GM12873 (cell line): ENCODE data around the gene RTEL1.

Source experiments
- TF ChIP-seq, protein P1 (sequence below): IDR thresholded peaks from 2 replicates; pipeline ENCODE4 v1.5.1; 2012; ENCODE audit warnings: low read depth, mild to moderate bottlenecking, moderate library complexity, low read length, control low read depth; ENCODE audit not compliant: insufficient read depth; ENCODE audit errors: missing control alignments

Gene RTEL1

DNA sequence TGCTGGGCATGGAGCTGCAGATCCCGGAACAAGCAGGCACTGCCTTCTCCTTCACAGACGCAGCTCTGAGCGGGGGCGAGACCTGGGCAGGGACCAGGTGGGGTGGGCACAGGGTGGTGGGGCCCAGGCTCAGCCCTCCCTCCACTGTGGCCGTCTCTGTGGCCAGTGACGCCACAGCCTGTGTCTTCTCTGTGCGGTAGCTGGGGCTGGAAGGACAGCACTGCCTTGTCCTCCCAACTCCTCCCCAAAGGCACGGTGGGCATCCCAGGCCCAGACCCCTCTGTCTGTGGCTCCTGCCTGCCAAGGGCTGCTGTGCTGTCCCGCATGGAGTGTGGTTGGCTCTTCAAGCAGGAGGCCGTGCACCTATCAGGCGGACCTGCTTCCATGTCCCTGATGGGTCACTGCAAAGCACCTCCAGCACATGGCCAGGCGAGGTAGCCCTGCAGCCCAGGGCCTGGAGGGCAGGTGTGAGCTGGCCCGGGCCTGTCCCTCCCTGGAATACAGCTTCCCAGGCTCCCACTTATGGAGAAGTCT lies 23.6 kb downstream of the RTEL1 start:
- TF ChIP-seq, protein P1, sequence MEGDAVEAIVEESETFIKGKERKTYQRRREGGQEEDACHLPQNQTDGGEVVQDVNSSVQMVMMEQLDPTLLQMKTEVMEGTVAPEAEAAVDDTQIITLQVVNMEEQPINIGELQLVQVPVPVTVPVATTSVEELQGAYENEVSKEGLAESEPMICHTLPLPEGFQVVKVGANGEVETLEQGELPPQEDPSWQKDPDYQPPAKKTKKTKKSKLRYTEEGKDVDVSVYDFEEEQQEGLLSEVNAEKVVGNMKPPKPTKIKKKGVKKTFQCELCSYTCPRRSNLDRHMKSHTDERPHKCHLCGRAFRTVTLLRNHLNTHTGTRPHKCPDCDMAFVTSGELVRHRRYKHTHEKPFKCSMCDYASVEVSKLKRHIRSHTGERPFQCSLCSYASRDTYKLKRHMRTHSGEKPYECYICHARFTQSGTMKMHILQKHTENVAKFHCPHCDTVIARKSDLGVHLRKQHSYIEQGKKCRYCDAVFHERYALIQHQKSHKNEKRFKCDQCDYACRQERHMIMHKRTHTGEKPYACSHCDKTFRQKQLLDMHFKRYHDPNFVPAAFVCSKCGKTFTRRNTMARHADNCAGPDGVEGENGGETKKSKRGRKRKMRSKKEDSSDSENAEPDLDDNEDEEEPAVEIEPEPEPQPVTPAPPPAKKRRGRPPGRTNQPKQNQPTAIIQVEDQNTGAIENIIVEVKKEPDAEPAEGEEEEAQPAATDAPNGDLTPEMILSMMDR, result no peak

DNA sequence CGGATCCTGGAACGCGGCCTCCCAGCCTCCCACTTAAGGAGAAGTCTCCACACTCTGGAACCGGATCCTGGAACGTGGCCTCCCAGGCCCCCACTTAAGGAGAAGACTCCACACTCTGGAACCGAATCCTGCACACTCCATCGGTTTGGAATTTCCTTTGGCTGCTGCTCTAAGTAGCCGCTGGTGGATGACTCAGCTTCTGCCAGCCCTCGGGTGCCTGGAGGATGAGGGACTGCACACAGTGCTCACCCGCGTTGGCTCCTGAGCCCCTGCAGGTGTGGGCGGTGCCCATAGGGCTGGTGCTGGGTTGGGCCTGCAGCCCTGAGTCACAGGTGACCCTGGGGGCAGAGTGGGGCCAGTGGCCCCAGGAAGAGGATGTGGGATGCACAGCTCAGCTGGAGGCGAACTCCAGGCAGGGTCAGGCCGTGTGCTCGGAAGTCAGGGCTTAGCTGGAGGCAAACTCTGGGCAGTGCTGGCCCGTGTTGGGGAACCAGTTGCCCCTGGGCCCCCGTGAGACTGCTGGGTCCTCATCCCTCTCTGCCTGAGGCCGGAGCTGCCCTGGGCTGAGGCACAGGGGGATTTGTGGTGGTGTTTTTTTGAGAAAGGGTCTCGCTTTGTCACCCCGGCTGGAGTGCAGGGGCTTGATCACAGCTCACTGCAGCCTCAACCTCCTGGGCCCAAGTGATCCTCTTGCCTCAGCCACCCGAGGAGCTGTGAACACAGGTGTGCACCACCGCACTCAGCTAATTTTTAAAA lies 24.4 kb downstream of the RTEL1 start:
- TF ChIP-seq, protein P1, result no peak

- TF ChIP-seq, protein P1, result no peak
Measured at GRCh38 chr20:63685269-63686026, 27.3 kb downstream of the RTEL1 start.

- TF ChIP-seq, protein P1, result no peak
Measured at GRCh38 chr20:63686094-63686491, 28.0 kb downstream of the RTEL1 start.

DNA sequence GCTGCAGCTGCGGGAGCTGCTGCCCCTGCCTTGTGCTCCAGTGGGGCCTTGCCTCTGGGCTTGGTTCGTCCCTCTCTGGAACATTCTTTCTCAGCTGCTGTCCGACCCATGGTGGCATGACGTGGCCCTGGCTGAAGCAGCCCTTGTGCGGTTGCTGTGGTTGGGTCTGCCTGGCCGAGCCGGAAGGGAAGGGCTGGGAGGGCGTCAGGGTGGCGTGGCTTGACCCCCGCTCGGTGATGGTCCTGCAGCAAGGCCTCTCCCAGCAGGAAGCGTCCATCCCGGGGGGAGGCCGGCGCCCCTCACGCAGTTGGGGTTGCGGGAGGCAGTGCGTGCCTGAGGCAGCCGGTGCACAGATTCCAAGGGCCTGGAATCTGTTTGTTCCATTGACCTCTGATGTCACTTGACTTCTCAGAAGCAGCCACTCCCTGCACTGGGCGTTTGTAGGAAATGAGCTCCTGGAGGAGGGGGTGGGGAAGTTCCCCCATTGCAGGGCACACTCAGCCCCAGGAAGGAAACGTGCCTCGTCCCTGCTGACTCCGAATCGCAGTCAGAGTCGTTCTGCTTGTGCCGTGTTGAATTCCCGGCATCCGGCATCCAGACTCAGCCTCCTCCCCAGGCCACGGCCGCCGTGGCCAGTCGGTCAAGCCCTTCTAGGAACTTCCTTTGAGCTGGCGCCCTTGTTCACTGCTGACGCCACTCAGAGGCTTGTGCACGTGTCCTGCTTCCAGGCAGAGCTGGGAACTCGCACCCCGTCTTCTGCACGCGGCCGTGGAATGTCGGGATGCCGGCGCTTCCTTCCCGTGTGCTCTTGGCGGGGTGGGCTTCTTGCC lies 28.6 kb downstream of the RTEL1 start:
- TF ChIP-seq, protein P1, result no peak

DNA sequence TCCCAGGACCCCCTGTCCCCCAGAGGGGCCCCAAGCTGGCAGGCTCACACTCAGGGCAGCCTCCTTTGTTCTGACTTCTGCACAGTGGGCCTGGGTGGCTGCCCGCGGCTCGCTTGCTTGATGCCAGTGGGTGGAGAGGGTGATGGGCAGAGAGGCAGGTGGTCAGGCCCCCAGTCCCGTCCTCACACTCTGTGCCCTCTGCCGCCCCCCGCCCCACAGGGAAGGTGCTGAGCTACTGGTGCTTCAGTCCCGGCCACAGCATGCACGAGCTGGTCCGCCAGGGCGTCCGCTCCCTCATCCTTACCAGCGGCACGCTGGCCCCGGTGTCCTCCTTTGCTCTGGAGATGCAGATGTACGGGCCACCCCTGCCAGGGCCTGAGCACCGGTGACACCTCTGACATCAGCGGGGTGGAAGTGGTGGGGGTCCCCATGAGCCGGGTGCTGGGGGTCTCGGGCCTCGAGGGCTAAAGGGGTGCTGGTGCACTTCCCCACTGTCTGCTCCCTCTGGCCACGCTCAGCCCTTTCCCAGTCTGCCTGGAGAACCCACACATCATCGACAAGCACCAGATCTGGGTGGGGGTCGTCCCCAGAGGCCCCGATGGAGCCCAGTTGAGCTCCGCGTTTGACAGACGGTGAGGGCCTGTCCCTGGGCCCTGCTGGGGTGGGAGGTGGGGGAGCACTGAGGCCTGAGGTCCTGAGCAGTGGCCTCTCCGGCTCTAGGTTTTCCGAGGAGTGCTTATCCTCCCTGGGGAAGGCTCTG lies 29.5 kb downstream of the RTEL1 start:
- TF ChIP-seq, protein P1, result no peak
